Neural cell (in vitro differentiated cells): ENCODE measurements around the gene MYBPHL. TPM values are rescaled to one million over a fixed set of nuclear protein-coding genes. Genes with fewer than 3 reads are reported as not detected.

Experiments used
- H2AFZ ChIP-seq: fragments of 200-600, 300-800 bp; sonication (generic), shearing (Covaris generic); 2 replicates; pipeline ENCODE4 v1.6.0; 2014; ENCODE audit warnings: low read depth, mild to moderate bottlenecking, antibody characterized with exemption, low read length, moderate library complexity
- H3F3A ChIP-seq: fragments of 200-600 bp; shearing (Covaris generic); 2 replicates; pipeline ENCODE4 v1.6.1; 2016; ENCODE audit warnings: mild to moderate bottlenecking, moderate library complexity, mixed read lengths, antibody characterized with exemption, low read length; ENCODE audit not compliant: insufficient read depth, poor library complexity, severe bottlenecking
- H3K27ac ChIP-seq: fragments of 200-600, 300-800 bp; sonication (generic), shearing (Covaris generic); 2 replicates; pipeline ENCODE4 v1.5.1; 2014; ENCODE audit warnings: mild to moderate bottlenecking, low read length, moderate library complexity
- H3K27me3 ChIP-seq: fragments of 300-800, 200-600 bp; sonication (generic), shearing (Covaris generic); 2 replicates; pipeline ENCODE4 v1.6.0; 2014; ENCODE audit warnings: mild to moderate bottlenecking, low read depth, low read length, moderate library complexity; ENCODE audit not compliant: insufficient read depth
- H3K36me3 ChIP-seq: fragments of 300-800, 200-600 bp; sonication (generic), shearing (Covaris generic); 2 replicates; pipeline ENCODE4 v1.5.1; 2014; ENCODE audit warnings: mild to moderate bottlenecking, antibody characterized with exemption, low read length, moderate library complexity; ENCODE audit not compliant: insufficient read depth
- H3K4me2 ChIP-seq: fragments of 300-800, 200-600 bp; sonication (generic), shearing (Covaris generic); 2 replicates; pipeline ENCODE4 v1.6.0; 2014; ENCODE audit warnings: mild to moderate bottlenecking, low read length
- H3K4me3 ChIP-seq: fragments of 300-800, 200-600 bp; sonication (generic), shearing (Covaris generic); 2 replicates; pipeline ENCODE4 v1.5.1; 2014; ENCODE audit warnings: mild to moderate bottlenecking, low read length, moderate library complexity
- H3K79me2 ChIP-seq: fragments of 200-600 bp; shearing (Covaris generic); replicated peaks from 2 replicates; pipeline ENCODE4 v1.6.0; 2014; ENCODE audit warnings: mild to moderate bottlenecking, low read length, moderate library complexity; ENCODE audit not compliant: insufficient read depth
- H3K9ac ChIP-seq: fragments of 300-800, 200-600 bp; sonication (generic), shearing (Covaris generic); 2 replicates; pipeline ENCODE4 v1.6.1; 2016; ENCODE audit warnings: mild to moderate bottlenecking, low read length, mixed read lengths
- H3K9me2 ChIP-seq: fragments of 200-600 bp; shearing (Covaris generic); 2 replicates; pipeline ENCODE4 v1.6.1; 2016; ENCODE audit warnings: mild to moderate bottlenecking, low read length, mixed read lengths; ENCODE audit not compliant: insufficient read depth
- H3K9me3 ChIP-seq: fragments of 200-600, 300-800 bp; sonication (generic), shearing (Covaris generic); 2 replicates; pipeline ENCODE4 v1.6.1; 2016; ENCODE audit warnings: mild to moderate bottlenecking, mixed run types, low read length, moderate library complexity, mixed read lengths
- H4K20me1 ChIP-seq: fragments of 200-600 bp; shearing (Covaris generic); 2 replicates; pipeline ENCODE4 v1.6.1; 2016; ENCODE audit warnings: mild to moderate bottlenecking, mixed run types; ENCODE audit not compliant: insufficient read depth
- EP300 ChIP-seq: fragments of 450-650 bp; conservative IDR thresholded peaks from 2 replicates; pipeline ENCODE4 v1.6.1; 2014; ENCODE audit warnings: antibody characterized with exemption, mild to moderate bottlenecking, moderate library complexity; ENCODE audit not compliant: poor library complexity, severe bottlenecking
- EZH2 ChIP-seq: fragments of 200-600, 300-800 bp; shearing (Covaris generic), sonication (generic); IDR thresholded peaks from 2 replicates; pipeline ENCODE4 v1.6.1; 2014; ENCODE audit warnings: antibody characterized with exemption, low read length, borderline replicate concordance, mild to moderate bottlenecking; ENCODE audit not compliant: insufficient read depth, poor library complexity, severe bottlenecking
- MXI1 ChIP-seq: fragments of 450-650 bp; conservative IDR thresholded peaks from 2 replicates; pipeline ENCODE4 v1.6.1; 2014; ENCODE audit warnings: antibody characterized with exemption, mild to moderate bottlenecking; ENCODE audit not compliant: poor library complexity, severe bottlenecking
- POLR2AphosphoS5 ChIP-seq: IDR thresholded peaks from 2 replicates; pipeline ENCODE4 v1.6.1; 2012
- RAD21 ChIP-seq: fragments of 450-650 bp; conservative IDR thresholded peaks from 2 replicates; pipeline ENCODE4 v1.6.1; 2014; ENCODE audit warnings: antibody characterized with exemption, mild to moderate bottlenecking, moderate library complexity
- SMC3 ChIP-seq: fragments of 450-650 bp; conservative IDR thresholded peaks from 2 replicates; pipeline ENCODE4 v1.6.1; 2014; ENCODE audit warnings: antibody characterized with exemption, mild to moderate bottlenecking, moderate library complexity; ENCODE audit not compliant: poor library complexity
- TAF1 ChIP-seq: IDR thresholded peaks from 2 replicates; pipeline ENCODE4 v1.6.1; 2012; ENCODE audit warnings: low read depth
- polyA plus RNA-seq: library from polyadenylated mRNA; depleted of rRNA; stranded (reverse); fragments of >200 nt; gene quantifications from 2 replicates; pipeline ENCODE4 v1.2.3, GENCODE V29; 2014
- TF ChIP-seq, protein P1 (sequence below): IDR thresholded peaks from 2 replicates; pipeline ENCODE4 v1.6.1; 2012; ENCODE audit warnings: borderline replicate concordance
- TF ChIP-seq, protein P2 (sequence below): fragments of 450-650 bp; IDR thresholded peaks from 2 replicates; pipeline ENCODE4 v1.5.1; 2014; ENCODE audit warnings: antibody characterized with exemption, mild to moderate bottlenecking, moderate library complexity; ENCODE audit not compliant: poor library complexity, severe bottlenecking

Gene MYBPHL
- polyA plus RNA-seq, 1 donor from 2014 or later: 1.6 TPM

GRCh38 chr1:109350655-109351054 lies 43.8 kb upstream of the MYBPHL start:
- Histone ChIP-seq H4K20me1 (no peaks in the 10 kb centered on the region), H3K27ac (no peak overlapping the region), H2AFZ (no peak overlapping the region), H3K79me2 (no peaks in the 10 kb centered on the region), H3K4me3 (no peak overlapping the region), H3K27me3 (no peaks in the 10 kb centered on the region), H3K9me3 (no peaks in the 10 kb centered on the region), H3K9me2 (no peaks in the 10 kb centered on the region), H3K4me2 (no peak overlapping the region), H3K9ac (no peak overlapping the region), H3F3A (no peaks in the 10 kb centered on the region), H3K36me3 (no peaks in the 10 kb centered on the region)
- TF ChIP-seq EZH2 (no peak), MXI1 (no peak), RAD21 (no peak), SMC3 (no peak), EP300 (no peak), TAF1 (no peak)
- TF ChIP-seq, protein P1, sequence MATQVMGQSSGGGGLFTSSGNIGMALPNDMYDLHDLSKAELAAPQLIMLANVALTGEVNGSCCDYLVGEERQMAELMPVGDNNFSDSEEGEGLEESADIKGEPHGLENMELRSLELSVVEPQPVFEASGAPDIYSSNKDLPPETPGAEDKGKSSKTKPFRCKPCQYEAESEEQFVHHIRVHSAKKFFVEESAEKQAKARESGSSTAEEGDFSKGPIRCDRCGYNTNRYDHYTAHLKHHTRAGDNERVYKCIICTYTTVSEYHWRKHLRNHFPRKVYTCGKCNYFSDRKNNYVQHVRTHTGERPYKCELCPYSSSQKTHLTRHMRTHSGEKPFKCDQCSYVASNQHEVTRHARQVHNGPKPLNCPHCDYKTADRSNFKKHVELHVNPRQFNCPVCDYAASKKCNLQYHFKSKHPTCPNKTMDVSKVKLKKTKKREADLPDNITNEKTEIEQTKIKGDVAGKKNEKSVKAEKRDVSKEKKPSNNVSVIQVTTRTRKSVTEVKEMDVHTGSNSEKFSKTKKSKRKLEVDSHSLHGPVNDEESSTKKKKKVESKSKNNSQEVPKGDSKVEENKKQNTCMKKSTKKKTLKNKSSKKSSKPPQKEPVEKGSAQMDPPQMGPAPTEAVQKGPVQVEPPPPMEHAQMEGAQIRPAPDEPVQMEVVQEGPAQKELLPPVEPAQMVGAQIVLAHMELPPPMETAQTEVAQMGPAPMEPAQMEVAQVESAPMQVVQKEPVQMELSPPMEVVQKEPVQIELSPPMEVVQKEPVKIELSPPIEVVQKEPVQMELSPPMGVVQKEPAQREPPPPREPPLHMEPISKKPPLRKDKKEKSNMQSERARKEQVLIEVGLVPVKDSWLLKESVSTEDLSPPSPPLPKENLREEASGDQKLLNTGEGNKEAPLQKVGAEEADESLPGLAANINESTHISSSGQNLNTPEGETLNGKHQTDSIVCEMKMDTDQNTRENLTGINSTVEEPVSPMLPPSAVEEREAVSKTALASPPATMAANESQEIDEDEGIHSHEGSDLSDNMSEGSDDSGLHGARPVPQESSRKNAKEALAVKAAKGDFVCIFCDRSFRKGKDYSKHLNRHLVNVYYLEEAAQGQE: no peak
- TF ChIP-seq, protein P2, sequence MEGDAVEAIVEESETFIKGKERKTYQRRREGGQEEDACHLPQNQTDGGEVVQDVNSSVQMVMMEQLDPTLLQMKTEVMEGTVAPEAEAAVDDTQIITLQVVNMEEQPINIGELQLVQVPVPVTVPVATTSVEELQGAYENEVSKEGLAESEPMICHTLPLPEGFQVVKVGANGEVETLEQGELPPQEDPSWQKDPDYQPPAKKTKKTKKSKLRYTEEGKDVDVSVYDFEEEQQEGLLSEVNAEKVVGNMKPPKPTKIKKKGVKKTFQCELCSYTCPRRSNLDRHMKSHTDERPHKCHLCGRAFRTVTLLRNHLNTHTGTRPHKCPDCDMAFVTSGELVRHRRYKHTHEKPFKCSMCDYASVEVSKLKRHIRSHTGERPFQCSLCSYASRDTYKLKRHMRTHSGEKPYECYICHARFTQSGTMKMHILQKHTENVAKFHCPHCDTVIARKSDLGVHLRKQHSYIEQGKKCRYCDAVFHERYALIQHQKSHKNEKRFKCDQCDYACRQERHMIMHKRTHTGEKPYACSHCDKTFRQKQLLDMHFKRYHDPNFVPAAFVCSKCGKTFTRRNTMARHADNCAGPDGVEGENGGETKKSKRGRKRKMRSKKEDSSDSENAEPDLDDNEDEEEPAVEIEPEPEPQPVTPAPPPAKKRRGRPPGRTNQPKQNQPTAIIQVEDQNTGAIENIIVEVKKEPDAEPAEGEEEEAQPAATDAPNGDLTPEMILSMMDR: no peak

DNA sequence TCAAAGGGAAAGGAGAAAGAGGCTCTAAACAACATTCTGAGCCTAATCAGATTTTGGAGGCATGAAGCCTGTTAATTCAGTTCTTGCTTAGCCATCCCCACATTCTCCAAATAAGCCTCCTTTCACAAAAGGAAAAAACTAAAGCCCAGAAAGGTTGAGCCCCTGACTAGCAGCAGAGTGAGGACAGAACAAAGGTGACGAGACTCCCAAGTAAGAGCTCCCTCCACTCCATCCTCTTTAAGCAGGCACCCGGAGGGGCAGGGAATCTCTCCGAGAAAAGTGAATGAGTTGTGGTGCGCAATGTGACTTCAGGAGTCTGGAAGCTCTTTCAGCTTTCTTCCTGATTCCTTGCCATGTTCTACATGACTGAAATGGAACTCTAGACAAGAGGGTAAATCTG lies 43.4 kb upstream of the MYBPHL start:
- no peaks in the 10 kb centered on the region for H3K9me2 ChIP-seq
- no peaks in the 10 kb centered on the region for H3K9me3 ChIP-seq
- no peak overlapping the region for H3K9ac ChIP-seq
- no peaks in the 10 kb centered on the region for H3K36me3 ChIP-seq
- H3F3A ChIP-seq: no peaks in the 10 kb centered on the region
- H3K27me3 ChIP-seq: no peaks in the 10 kb centered on the region
- H4K20me1 ChIP-seq: no peaks in the 10 kb centered on the region
- TF ChIP-seq RAD21 (no peak), EP300 (no peak), TAF1 (no peak), POLR2AphosphoS5 (no peak), EZH2 (no peak), MXI1 (no peak), SMC3 (no peak)
- TF ChIP-seq, protein P2: no peak
- TF ChIP-seq, protein P1: no peak
- no peak overlapping the region for H3K4me3 ChIP-seq
- H3K4me2 ChIP-seq: no peak overlapping the region
- H3K27ac ChIP-seq: no peak overlapping the region
- no peaks in the 10 kb centered on the region for H3K79me2 ChIP-seq
- H2AFZ ChIP-seq: no peak overlapping the region
